ENCODE results near the gene CADM2.

CADM2 gene

GRCh38 chr3:85571835-85572234, 613.0 kb downstream of the CADM2 start:
- no peak for DNase-seq (ENCODE audit: low read depth)

- DNase-seq (ENCODE audit: low read depth): no peak
Observed at GRCh38 chr3:85572426-85572825, 613.6 kb downstream of the CADM2 start.

- DNase-seq (ENCODE audit: low read depth): no peak
Observed at GRCh38 chr3:85572978-85573377, 614.2 kb downstream of the CADM2 start.

- no peak for DNase-seq (ENCODE audit: low read depth)
Observed at GRCh38 chr3:85574006-85574705, 615.4 kb downstream of the CADM2 start.

GRCh38 chr3:85576091-85576690, 617.4 kb downstream of the CADM2 start:
- no peak for DNase-seq (ENCODE audit: low read depth)

GRCh38 chr3:85576697-85577200, 618.0 kb downstream of the CADM2 start:
- no peak for DNase-seq (ENCODE audit: low read depth)

- DNase-seq (ENCODE audit: low read depth): no peak
Observed at GRCh38 chr3:85584779-85585356, 626.1 kb downstream of the CADM2 start.

- no peak for DNase-seq (ENCODE audit: low read depth)
Observed at GRCh38 chr3:85586018-85586417, 627.2 kb downstream of the CADM2 start.

GRCh38 chr3:85589145-85589544, 630.4 kb downstream of the CADM2 start:
- no peak for DNase-seq (ENCODE audit: low read depth)

- no peak for DNase-seq (ENCODE audit: low read depth)
Observed at GRCh38 chr3:85591451-85591850, 632.7 kb downstream of the CADM2 start.

- no peak for DNase-seq (ENCODE audit: low read depth)
Observed at GRCh38 chr3:85592256-85592655, 633.5 kb downstream of the CADM2 start.

- no peak for DNase-seq (ENCODE audit: low read depth)
Observed at GRCh38 chr3:85594676-85595075, 635.9 kb downstream of the CADM2 start.

- DNase-seq (ENCODE audit: low read depth): no peak
Observed at GRCh38 chr3:85603378-85603777, 644.6 kb downstream of the CADM2 start.

- DNase-seq (ENCODE audit: low read depth): no peak
Observed at GRCh38 chr3:85604641-85605040, 645.9 kb downstream of the CADM2 start.

- no peak for DNase-seq (ENCODE audit: low read depth)
Observed at GRCh38 chr3:85605066-85605465, 646.3 kb downstream of the CADM2 start.

GRCh38 chr3:85626662-85627061, 667.9 kb downstream of the CADM2 start:
- DNase-seq (ENCODE audit: low read depth): no peak

GRCh38 chr3:85627932-85628331, 669.1 kb downstream of the CADM2 start:
- DNase-seq (ENCODE audit: low read depth): no peak

GRCh38 chr3:85631070-85631469, 672.3 kb downstream of the CADM2 start:
- no peak for DNase-seq (ENCODE audit: low read depth)

GRCh38 chr3:85632921-85633320, 674.1 kb downstream of the CADM2 start:
- DNase-seq (ENCODE audit: low read depth): no peak

- DNase-seq (ENCODE audit: low read depth): no peak
Observed at GRCh38 chr3:85652360-85652759, 693.6 kb downstream of the CADM2 start.

- no peak for DNase-seq (ENCODE audit: low read depth)
Observed at GRCh38 chr3:85660451-85660850, 701.7 kb downstream of the CADM2 start.

- no peak for DNase-seq (ENCODE audit: low read depth)
Observed at GRCh38 chr3:85662462-85662861, 703.7 kb downstream of the CADM2 start.

GRCh38 chr3:85667744-85668143, 709.0 kb downstream of the CADM2 start:
- DNase-seq (ENCODE audit: low read depth): no peak
